ENCODE measurements around the gene TAL1.

The TAL1 gene

DNA sequence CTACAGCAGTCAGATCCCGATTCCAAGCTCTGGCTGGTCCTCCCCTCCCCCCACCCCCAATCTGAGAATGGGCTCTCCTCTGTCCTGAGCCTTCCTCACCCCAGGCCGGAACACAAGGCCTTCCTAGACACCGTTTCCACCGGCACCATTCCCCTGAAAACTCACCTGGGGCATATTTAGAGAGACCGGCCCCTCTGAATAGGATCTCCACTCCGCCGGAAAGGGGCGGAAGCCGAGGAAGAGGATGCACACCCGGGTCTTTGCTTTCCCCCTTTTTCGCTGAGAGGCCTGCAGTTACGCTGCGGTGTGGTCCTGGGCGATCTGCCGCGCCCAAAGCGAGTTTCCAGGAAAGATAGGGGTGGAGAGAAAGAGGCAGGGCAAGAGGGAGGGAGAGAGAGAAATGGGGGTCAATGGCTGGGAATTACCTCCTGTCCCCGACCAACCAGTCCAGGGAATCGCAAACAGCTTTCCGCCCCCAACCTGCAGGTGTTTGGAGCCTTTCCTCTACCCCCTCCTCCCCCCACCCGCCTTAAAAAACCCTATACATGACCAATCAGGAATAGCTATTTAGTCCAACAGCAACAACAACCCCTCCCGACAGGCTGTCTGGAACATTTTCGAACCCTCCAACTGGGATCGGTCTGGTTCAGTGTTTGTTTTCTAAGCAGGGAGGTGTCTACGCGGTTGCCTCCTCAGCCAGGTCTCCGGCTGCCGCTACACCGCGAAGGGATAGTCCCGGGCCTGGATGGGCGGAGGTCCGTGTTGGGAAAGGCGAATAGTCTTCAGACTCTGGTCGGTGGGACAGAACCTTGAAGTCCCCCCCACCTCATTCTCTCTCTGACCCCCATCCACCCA is 2.8 kb downstream of the TAL1 start:
- no peak for DNase-seq (ENCODE audit: low spot score)

DNA sequence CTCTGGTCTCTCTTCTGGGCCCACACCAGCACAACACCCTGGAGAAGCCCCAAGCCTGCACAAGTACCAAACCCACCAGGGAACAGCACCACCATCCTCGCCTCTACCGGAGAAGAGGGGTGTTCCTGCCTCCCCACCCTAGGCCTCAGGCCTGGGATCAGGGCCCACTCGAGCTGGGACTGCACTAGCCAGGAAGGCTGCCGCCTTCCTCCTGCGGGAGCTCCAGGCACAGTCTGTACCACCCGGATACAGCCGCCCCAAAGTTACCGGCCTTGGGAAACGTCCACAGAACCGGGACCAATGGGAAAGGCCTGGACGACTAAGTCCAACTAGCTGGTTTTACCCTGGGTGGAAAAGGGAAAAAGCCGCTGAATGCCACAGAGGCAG is 3.4 kb downstream of the TAL1 start:
- no peak for DNase-seq (ENCODE audit: low spot score)

DNA sequence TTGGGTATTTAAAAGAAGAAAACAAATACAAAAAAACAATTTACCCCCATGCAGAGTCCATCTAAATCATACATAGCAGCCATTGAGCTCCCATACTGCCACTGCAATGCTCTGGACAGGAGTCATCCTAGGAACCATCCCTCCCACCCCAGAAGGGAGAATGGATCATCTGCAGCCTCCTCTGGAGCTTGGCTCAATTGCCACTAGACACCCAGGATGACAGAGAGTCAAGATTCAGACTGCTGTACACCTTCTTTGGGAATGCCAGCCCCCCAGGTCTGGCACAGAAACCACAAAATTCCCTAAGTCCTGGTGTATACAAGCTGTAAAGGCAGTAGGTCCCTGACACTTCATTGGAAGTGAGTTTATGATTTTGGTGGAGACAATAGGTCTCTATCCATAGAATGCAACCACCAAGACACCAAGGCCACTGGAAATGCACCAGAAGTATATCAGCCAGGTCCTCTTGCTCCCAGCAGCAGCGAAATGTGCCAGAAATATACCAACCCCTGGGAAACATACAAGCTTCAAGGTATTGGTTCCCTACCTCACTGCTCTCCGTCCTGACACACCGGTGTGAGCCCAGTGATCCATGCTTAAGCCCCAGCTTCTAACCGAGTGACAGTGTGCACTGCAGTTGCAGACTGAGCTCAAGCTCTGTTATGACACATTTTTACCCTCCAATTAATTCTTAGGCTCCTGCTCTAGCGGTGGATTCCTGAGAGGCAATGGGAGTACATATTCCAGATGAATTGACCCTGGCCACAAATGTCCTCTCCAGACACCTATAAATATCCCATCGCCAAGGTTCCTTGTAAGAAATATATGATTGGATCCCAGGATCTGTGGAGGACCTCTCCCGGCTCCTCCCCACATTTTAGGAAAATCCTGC is 4.4 kb downstream of the TAL1 start:
- peak; percentile 17 for DNase-seq (ENCODE audit: low spot score)

DNA sequence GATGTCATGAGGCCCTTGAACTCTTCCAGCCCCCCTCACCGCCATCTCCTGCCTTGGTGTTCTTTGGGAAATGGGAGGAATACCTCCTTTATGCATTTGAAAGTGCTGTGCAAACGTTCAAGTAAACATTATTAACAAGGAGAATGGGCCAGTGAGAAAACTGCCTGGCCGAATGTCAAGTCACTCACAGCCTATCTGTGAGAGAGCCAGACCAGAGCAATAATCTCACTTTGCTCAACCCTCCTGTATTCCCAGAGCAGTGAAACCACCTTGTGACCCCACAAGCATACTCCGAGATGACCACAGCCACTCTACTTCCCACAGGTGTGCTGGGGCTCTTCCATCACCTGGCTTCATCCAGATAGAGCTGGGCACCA is 5.2 kb downstream of the TAL1 start:
- DNase-seq (ENCODE audit: low spot score), result no peak

DNA sequence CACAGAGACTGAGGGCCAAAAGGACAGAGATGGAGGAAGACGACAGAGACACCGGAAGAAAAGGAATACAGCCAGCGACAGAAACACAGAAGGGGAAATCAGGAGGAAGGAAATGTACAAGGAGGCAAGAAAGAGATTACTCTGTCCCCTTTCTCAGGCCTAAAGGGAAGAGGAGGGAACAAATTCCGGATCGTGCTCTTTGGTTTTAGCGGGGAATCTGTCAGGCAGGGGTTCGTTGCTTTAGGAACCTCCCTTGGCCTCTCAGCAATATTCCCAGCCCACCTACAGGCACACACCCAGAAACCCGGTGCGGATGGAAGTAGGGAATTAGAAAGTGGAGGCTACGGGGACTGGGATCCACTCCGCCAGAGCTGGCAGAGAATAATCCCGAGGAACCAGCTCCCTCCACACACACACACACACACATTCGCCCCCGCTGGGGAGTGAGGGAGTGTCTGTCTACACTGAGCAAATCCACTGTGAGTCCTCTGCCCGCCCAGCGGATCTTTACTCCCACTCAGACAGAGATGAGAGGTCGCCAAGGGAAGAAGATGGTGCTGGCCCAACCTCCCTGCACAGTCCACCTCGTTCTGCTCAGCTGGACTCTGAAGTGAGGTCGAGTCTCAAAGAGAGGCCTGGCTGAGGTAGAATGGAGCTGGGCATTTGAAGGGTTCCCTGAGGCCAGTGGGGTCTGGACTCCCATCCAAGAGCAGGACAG is 5.7 kb downstream of the TAL1 start:
- no peak for DNase-seq (ENCODE audit: low spot score)

DNA sequence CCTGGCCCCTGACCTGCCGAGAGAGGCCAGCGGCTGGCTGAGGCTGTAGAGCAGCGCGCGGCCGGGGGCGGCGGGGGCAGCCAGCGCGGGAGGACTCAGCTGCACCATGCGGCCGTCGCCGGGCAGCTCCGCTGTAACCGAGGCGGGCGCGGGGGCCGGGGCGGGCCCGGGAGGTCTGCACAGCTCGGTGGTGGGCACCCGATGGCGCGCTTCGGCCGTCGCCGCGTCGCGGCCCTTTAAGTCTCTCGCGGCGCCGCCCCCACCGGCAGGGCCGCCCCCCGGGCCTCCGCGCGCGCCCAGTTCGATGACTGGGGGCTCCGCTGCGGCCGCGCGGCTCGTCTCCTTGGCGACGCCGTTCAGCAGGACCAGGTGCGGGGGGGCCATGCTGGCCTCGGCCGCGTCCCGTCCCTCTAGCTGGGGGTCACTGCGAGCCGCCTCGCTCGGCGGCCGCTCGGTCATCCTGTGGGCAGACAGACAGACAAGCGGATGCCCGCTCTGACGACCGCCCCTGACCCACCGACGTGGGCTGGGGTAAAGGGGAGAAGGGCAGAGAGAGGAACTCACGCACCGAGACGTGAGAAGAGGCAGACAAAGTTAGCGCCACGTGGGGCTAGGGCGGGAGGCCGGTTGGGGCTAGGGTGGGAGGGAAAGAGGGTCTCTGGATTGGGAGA is 6.5 kb downstream of the TAL1 start:
- DNase-seq (ENCODE audit: low spot score), result no peak

DNA sequence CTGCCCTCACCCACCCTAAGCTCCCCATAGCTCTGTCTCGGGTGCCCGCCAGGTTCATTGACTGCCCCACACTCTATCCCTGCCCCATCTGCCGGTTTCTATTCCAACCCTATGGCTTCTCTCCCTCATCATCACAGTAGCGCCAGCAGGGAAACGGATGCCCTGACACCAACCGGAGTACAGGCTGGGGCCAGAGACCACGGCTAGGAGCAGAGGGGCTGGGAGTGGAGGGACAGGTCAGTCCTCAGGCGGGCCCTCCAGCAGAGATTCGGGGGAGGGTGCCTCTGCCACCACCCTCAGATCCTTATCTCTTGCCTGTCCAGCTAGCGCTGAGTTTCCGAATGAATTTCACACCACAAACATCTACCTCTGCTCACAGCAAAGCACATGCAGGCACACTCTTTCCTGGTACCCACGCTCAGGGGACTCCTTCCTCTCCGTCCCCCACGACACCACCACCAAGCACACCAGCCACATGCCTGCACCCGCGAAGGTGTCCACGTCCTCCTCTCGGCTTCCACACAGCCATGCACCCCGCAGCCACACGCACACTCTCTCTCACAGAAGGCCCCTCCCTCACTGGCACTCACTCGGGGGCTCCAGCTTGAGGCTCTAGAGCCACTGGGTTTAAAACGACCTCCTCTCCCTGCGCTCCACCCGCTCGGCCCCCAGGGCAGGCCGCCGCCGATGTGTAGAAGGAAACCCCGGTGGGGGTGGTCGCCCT is 7.2 kb downstream of the TAL1 start:
- no peak for DNase-seq (ENCODE audit: low spot score)

DNA sequence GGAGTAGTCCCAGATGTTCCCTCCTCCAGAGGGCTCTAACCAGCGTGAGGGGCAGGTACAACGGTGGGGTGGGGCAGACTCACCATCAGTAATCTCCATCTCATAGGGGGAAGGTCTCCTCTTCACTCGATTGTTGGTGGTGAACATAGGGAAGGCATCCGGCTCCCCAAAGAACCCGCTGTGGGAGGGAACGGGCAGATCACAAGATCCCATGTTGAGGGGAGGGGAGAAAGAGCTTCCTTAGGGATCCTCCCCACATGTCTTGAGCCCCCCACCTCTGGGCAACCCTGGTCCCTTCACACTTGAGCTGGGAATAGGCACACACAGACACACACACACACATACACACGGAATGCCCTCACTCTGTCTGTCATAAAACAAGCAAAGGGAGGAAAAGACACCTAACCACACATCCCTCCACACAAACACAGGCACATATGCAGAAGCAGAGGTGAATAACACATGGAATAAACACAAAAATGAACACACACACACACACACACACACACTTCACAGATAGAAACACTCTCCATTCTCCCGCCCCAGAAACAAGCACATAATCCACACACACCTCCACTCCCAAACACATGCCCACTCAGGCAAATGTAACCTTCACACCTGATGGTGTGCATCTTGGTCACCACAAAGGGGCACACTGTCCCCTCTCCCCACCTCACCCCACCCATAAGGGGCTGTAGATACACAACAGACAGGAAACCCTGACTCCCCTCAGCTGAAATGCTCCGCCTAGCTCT is 7.9 kb downstream of the TAL1 start:
- DNase-seq (ENCODE audit: low spot score), result no peak

DNA sequence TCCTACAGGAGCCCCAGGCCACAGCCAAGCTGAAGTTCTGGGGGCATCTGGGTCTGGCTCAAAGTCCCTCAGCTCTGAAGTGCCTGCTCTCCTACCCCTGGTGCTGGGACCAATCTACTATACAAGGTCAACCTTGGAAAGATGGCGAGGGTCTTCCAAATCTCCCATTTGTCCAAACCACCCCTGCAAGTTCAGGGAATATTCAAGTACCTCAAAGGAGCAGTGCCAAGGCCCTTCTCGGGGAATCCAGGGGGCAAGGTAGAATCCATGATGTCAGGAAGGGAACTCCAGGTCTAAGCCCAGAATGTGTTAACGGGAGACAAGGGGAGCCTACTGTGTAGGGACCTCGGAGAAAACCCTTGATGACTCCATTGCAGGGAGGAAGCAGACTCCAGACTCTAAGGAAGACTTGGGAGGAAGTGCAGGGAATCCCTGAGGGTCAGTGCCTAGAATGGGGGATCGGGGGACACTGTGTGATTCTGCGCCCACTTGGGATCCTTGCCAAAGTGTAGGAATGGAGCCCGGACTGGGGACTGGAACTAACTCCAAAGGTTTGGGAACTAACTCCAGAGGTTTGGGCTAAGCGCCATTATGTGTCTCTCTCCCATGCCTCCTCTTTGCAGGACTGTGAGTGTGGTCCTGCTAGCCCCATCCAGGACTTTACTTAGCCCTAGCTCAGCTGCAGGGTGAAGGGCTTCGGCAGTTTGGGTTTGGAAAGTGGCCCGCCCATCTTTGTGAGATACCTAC is 8.7 kb downstream of the TAL1 start:
- no peak for DNase-seq (ENCODE audit: low spot score)

DNA sequence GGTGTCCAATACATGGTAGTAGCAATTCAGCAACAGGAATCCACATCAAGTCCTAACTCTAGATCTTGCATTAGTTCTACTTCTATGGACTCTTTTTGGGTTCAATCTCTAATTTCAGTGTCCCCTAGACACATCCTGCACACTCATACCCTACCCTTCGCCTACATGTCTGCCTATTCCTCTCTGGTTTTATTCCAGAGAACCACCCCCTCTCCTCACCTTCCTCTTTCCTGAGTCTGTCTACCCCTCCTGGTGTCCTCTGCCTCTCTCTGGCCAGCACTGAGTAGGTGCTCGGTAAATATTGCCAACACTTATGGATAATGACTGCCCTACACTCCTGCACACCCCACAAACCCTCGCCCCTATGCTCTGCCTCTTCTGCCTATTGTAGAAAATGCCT is 9.5 kb downstream of the TAL1 start:
- no peak for DNase-seq (ENCODE audit: low spot score)

DNA sequence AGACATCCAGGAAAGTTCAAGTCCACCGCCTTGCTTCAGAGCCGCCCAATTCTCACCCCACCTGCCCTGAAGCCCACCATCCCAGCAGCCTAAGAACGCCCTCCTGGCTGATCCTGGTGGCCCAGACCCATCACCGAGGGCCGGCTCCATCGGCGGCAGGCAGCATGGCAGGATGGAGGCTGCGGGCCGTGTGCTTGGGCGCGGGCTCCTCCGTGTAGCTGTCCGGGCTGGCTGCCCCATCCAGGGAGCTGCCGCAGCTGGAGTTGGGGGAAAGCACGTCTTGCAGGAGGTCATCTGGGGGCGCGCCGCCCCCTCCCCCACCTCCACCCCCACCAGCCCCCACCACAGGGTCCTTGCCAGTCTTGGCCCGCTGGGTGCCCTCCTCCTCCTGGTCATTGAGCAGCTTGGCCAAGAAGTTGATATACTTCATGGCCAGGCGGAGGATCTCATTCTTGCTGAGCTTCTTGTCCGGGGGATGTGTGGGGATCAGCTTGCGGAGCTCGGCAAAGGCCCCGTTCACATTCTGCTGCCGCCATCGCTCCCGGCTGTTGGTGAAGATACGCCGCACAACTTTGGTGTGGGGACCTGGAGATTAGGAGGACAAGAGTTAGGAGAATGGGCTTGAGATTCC is 12.3 kb downstream of the TAL1 start:
- no peak for DNase-seq (ENCODE audit: low spot score)

DNA sequence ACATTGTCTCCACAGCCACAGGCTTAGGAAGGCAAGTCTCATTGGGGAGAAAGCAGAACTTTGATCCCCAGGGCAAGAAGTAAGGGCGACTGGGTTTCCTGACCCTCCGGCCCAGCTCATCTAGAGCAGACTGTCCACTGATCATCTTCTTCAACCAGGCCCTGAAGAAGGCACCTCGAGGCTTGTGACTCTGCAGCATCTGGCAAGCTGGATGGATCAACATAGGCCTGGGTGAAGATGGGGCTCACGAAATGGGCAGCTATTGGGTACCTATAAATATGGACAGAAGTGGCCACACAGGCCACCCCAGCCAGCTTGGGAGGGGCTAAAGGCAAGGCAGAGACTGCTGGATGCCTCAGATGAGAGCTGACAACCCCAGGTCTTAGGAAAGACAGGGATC is 13.0 kb downstream of the TAL1 start:
- no peak for DNase-seq (ENCODE audit: low spot score)

DNA sequence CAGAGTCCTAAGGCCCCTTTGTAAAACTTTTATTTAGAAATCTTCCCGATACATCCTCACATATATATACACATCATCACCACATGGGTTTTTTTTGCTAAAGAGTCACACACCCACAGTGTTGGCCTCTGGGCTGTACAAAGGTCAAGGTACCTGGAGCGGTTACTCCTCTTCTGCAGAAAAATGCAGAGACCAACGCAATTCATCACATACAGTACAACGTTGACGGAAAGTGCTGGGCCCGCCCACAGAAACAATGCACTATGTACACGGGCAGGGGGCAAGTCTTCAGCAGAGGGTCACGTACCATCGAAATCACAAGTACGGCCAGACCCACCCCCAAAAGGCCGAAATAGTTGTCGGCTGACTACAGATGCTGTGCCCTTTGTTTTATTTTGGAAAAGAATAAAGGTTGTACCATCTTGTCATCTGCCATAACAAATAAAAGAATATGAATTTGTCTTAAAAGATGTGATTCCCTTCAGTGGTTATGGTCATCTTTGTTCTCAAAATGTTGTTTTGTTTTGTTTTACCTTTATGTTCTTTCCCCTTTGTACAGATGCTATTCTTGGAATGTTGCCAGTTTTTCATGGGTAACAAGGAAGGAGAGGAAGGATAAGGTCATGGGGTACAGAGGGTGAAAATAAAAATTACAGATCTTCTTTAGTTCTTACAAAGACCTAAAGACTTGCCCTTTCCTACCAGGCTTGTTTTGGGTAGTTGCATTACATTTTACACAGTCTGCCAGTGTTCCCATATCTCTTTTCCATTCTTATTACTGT is 15.6 kb downstream of the TAL1 start:
- no peak for DNase-seq (ENCODE audit: low spot score)

DNA sequence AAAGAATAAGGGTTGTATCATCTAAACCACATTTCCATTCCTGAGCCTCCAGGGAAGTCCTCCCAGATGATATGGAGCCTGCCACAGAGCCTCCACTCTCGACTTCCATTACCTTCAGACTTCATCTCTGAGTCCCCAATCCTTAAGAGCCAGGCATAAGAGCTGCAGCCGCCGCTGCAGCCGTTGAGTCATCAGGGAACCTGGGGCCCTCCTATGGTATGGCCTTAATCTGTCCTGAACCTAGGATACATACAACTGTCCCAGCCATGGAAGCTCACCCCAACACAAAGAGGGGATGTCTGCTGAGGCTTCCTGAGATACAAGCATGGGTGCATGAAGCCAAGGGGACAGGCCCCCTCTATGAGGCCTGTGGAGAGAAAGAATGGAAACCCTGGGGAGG is 16.3 kb downstream of the TAL1 start:
- DNase-seq (ENCODE audit: low spot score), result no peak

DNA sequence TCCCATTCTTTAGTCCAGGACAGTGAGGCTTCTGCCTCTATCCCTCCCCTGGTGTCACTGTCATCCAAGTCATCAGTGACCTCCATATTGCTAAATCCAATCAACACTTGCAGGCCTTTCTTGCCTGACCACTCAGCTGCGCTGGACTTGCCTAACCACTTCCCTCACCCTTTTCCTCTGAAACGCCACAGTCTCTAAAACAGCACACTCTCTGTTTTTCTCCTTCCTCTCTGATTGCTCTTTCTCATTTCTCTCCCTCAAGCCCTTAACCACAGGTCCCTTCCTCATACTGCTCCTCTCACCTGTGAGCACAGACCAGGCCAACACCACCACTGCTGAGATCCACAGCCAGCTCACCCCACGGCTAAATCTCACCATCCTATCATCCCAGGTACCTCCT is 17.5 kb downstream of the TAL1 start:
- no peak for DNase-seq (ENCODE audit: low spot score)

DNA sequence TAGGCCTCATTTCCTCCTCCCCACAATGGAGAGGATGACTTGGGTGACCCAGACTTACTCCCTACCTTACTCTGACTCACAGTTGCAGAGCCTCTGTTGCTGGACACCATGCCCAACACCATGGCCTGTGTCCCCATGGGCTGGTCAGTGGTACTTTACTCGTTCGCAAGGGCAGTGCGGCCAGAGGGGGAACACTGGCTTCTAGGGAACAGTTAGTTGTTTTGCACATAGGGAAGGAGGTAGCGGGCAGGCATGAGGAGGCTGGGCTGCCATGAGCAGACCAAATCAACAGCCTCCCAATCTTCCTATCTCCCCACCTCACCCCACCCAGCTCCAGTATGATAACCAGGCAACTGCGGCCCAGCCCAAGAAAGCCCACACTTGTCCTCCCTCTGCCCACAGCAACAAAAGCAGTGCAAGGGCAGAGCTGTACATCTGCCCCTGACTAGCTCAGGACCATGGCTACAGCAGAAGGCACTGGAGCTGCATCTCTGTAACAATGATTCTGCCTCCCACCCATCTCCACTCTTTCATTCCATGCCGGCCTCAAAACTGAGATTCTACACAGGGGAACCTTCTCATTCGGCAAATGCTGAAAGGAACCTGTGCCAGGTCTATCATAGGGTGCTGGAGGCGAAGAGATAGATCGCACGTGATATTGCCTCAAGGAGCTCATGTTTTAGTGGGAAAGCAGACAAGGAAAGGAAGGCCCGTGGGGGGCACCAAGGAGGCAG is 18.6 kb downstream of the TAL1 start:
- DNase-seq (ENCODE audit: low spot score), result peak; percentile 31

DNA sequence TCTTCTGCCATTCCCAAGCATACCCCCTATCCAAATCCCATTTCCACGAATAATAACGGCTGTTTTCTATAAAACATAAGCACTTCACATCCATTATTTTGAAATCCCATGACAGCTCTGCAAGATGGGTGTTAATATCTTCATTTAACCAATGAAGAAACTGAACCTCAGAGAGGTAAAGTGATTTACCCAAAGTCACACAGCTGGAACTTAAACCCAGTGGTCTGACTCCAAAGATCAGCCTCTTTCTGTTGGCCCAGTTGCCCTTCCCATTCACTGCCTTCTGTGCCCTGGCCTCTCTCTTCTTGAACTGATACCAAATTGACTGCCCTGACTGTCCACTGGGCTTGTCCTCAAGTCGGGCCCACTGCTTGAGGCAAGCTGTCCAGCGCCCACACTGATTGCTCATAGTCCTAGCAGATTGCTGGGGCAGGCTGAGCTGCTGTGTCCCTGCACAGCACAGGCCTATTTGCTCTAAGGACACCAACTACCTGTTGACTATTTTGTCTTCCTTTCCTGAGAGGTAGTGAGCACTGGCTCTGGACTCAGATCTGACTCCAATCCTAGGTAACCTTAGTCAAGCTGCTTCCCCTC is 19.3 kb downstream of the TAL1 start:
- DNase-seq (ENCODE audit: low spot score), result no peak

Data from kidney tubule cell (primary cell).